Body of pancreas (tissue), 4 donors: ENCODE results near the gene SNTG2.

ENCODE experiments used
- POLR2A ChIP-seq, 3 donors: fragments of 450-650 bp; IDR thresholded peaks; one replicate each; pipeline ENCODE4 v1.6.1; 2016; ENCODE audit warnings: antibody characterized with exemption in 3 of 3, mild to moderate bottlenecking in 2 of 3
- TF ChIP-seq, protein P1 (sequence below), 7 experiments: fragments of 450-650 bp in 4 of 7; fragments of 200-600 bp in 3 of 7; sonication (generic) in 3 of 7; IDR thresholded peaks; one replicate each; pipeline ENCODE4 v1.5.1; 2016 to 2019; ENCODE audit warnings: antibody characterized with exemption in 7 of 7

DNA sequence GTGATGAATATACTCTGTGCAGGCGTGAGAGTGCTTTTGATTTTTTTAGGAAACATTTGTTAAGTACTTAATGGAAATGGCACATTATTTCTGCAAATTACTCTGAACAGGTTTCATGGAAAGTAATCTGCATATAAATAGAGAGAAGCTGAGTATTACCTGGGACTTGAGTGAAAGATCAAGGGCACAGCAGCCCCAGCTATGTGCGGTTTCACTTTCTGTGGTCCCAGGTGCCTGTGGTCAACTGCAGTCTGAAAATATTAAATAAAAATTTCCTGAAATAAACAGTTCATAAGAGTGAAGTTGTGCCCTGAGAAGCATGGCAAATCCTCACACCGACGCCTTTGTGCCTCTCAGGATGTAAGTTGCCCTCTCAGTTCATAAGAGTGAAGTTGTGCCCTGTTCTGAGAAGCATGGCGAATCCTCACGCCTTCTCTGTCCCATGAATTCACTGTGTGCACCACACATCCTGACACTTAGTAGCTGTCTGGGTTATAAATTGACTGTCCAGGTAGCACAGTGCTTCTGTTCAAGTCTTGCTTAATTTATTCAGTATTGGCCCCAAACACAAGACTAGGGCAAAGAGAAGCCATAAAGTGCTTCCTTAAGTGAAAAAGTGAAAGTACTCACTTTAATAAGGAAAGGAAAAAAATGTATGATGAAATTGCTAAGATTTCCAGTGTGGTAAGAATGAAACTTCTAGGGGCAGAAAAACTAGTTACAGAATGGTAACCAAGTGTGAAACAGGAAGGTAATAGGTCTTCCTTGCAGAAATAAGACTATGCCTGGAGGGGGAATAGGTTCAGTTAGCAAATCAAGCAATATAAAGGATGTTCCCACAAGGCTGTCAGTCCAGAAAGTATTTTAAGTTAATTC, 4.3 kb upstream of the SNTG2 start:
- TF ChIP-seq, protein P1, sequence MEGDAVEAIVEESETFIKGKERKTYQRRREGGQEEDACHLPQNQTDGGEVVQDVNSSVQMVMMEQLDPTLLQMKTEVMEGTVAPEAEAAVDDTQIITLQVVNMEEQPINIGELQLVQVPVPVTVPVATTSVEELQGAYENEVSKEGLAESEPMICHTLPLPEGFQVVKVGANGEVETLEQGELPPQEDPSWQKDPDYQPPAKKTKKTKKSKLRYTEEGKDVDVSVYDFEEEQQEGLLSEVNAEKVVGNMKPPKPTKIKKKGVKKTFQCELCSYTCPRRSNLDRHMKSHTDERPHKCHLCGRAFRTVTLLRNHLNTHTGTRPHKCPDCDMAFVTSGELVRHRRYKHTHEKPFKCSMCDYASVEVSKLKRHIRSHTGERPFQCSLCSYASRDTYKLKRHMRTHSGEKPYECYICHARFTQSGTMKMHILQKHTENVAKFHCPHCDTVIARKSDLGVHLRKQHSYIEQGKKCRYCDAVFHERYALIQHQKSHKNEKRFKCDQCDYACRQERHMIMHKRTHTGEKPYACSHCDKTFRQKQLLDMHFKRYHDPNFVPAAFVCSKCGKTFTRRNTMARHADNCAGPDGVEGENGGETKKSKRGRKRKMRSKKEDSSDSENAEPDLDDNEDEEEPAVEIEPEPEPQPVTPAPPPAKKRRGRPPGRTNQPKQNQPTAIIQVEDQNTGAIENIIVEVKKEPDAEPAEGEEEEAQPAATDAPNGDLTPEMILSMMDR (IDR thresholded peaks at IDR 0.05), result no peak
- no peak for TF ChIP-seq POLR2A (IDR thresholded peaks at IDR 0.05)
